Activated naive CD8-positive, alpha-beta T cell treated with anti-CD3 and anti-CD28 coated beads, Interleukin-2, amount 50 U/mL, for 24 hours (primary cell): ENCODE results near the gene FOXD4L4.
A peak's percentile ranks its signal among the peaks of the same experiment; 100 is the strongest.
"Not testable (repeated sequence)": the region's sequence is repeated elsewhere in the genome, so short reads cannot be mapped to it uniquely, and the experiment has no call there.

Source experiments
- ATAC-seq: fragments of 150-1000 bp; cut with Tn5 transposase; one replicate; pipeline ENCODE4 v1.10.0; 2021
- DNase-seq: peaks from one replicate; pipeline ENCODE4 v3.0.0; 2021
- H3K27ac Mint-ChIP-seq: one replicate; pipeline ENCODE4 v1.8.0; 2021; ENCODE audit warnings: mild to moderate bottlenecking, mixed read lengths
- H3K27me3 Mint-ChIP-seq: one replicate; pipeline ENCODE4 v1.8.0; 2021; ENCODE audit warnings: mixed read lengths
- H3K36me3 Mint-ChIP-seq: one replicate; pipeline ENCODE4 v1.8.0; 2021; ENCODE audit warnings: low read depth, mixed read lengths
- H3K4me1 Mint-ChIP-seq: one replicate; pipeline ENCODE4 v1.8.0; 2021; ENCODE audit warnings: mixed read lengths
- H3K4me3 Mint-ChIP-seq: one replicate; pipeline ENCODE4 v1.8.0; 2021; ENCODE audit warnings: mild to moderate bottlenecking, moderate library complexity, mixed read lengths
- H3K9me3 Mint-ChIP-seq: one replicate; pipeline ENCODE4 v1.8.0; 2021; ENCODE audit warnings: mixed read lengths

The FOXD4L4 gene

DNA sequence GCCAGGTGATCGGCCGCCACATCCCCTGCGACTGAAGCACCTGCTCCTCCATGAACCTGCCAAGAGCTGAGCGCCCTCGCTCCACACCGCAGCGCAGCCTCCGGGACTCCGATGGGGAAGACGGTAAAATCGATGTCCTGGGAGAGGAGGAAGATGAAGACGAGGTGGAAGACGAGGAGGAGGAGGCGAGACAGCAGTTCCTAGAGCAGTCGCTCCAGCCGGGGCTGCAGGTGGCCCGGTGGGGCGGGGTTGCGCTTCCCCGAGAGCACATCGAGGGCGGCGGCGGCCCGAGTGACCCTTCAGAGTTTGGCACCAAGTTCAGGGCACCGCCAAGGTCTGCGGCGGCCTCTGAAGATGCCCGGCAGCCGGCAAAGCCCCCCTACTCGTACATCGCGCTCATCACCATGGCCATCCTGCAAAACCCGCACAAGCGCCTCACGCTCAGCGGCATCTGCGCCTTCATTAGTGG is at the start of gene FOXD4L4:
Gene FOXD4L4, plus strand, starts transcription at position 51 of the 469 bp plus-strand sequence. Its CDS starts 0 bp downstream, at position 51.
- DNase-seq, result peak; percentile 3
- not testable (repeated sequence) for H3K27me3 Mint-ChIP-seq, ATAC-seq, H3K27ac Mint-ChIP-seq, H3K36me3 Mint-ChIP-seq, H3K9me3 Mint-ChIP-seq, H3K4me3 Mint-ChIP-seq, H3K4me1 Mint-ChIP-seq

DNA sequence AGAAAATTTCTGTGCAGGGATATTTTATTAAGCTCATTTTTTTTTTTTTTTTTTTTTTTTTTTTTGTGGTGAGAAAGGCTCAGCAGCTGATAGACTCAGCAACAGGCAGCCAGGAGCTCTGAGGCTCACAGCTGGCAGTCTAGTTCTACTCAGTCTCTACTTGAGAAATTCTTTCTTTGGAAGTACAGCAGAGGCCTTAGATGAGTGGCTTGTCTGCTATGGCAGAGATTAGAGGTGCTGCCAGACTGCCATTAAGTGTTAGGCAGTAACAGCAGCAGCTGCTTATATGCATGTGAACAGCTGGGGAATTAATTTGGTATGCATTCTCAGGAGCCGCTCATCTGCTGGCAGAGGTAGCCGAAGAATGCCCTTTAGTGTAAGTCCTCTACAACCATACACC is 33.4 kb upstream of the FOXD4L4 start:
- not testable (repeated sequence) for DNase-seq, H3K4me1 Mint-ChIP-seq, H3K27ac Mint-ChIP-seq, ATAC-seq, H3K27me3 Mint-ChIP-seq, H3K36me3 Mint-ChIP-seq, H3K9me3 Mint-ChIP-seq, H3K4me3 Mint-ChIP-seq

- H3K9me3 Mint-ChIP-seq, H3K27ac Mint-ChIP-seq, H3K27me3 Mint-ChIP-seq, H3K4me3 Mint-ChIP-seq, H3K36me3 Mint-ChIP-seq, H3K4me1 Mint-ChIP-seq, ATAC-seq, DNase-seq: not testable (repeated sequence)
These were observed 22.5 kb upstream of the FOXD4L4 start for GRCh38 chr9:65714445-65714844.

DNA sequence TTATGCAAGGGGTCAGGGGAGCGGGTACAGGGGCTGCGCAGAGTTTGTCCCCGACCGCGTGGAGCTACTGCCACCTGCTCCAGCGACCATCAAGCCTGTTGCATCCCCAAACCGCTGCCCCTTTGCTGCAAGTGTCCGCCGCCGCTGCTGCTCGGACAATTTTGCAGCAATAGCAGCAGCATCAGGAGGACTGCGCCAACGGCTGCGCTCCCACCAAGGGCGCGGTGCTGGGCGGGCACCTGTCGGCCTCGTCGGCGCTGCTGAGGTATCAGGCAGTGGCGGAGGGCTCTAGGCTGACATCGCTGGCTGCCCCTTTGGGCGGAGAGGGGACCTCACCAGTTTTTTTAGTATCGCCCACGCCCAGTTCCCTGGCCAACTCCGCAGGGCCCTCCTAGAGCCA is 1.2 kb downstream of the FOXD4L4 start:
- ATAC-seq, H3K4me3 Mint-ChIP-seq, H3K36me3 Mint-ChIP-seq, H3K27ac Mint-ChIP-seq, DNase-seq, H3K4me1 Mint-ChIP-seq, H3K27me3 Mint-ChIP-seq, H3K9me3 Mint-ChIP-seq: not testable (repeated sequence)
